K562 (cell line): ENCODE results near the gene RYR1. TPM values are rescaled to one million over a fixed set of nuclear protein-coding genes. Genes with fewer than 3 reads are reported as not detected.

Experiments
- CXXC5 ChIP-seq: fragments of 250-450 bp; sonication (Bioruptor Pico); IDR thresholded peaks from 2 replicates; pipeline ENCODE4 v1.8.0; 2022; ENCODE audit warnings: inconsistent platforms, mild to moderate bottlenecking, moderate library complexity
- RNF2 ChIP-seq: sonication (generic); IDR thresholded peaks from 2 replicates; pipeline ENCODE4 v1.6.1; 2016
- THRAP3 ChIP-seq: fragments of 450-650 bp; IDR thresholded peaks from 2 replicates; pipeline ENCODE4 v1.6.1; 2016; ENCODE audit warnings: mild to moderate bottlenecking, inconsistent platforms, borderline replicate concordance
- TRIM24 ChIP-seq, 2 experiments: fragments of 450-650 bp; IDR thresholded peaks; 2 replicates each; pipeline ENCODE4 v1.6.1; 2016
- ZNF318 ChIP-seq, 2 experiments: fragments of 450-650 bp; IDR thresholded peaks; 2 replicates each; pipeline ENCODE4 v1.6.1; 2016; ENCODE audit warnings: mild to moderate bottlenecking in 2 of 2, borderline replicate concordance in 1 of 2, low read depth in 1 of 2, moderate library complexity in 1 of 2
- ZNF780A ChIP-seq: fragments of 250-450 bp; sonication (Bioruptor Pico); IDR thresholded peaks from 2 replicates; pipeline ENCODE4 v1.5.0; 2021; ENCODE audit warnings: mild to moderate bottlenecking
- polyA plus RNA-seq, 8 experiments: library from polyadenylated mRNA; depleted of rRNA in 4 of 8; stranded (reverse) in 5 of 8; unstranded in 3 of 8; fragments of >200 nt; fragmentation: Nextera tagmentation in 2 of 8; fragmentation: Illumina TruSeq in 1 of 8; extraction: Ambion mirVana in 2 of 8; extraction: Trizol in 1 of 8; gene quantifications; 2 replicates each; pipeline versions ENCODE4 v1.2.1 to v1.2.3, GENCODE V29; 2011 to 2014; ENCODE audit warnings: inconsistent platforms in 1 of 8, missing spikeins in 1 of 8
- total RNA-seq, 7 experiments: library from RNA; depleted of rRNA in 6 of 7; stranded (reverse); fragments of >200 nt in 6 of 7; fragmentation: Illumina TruSeq in 2 of 7; extraction: Trizol in 2 of 7; gene quantifications; 2 replicates each; pipeline versions ENCODE4 v1.2.1 to v1.2.3, GENCODE V29; 2011 to 2021; ENCODE audit warnings: low replicate concordance in 1 of 7
- TF ChIP-seq, protein P1 (sequence below): fragments of 200-800 bp; sonication (Bioruptor generic); IDR thresholded peaks from 2 replicates; pipeline ENCODE4 v1.6.1; 2016; ENCODE audit warnings: missing genetic modification characterization, missing compliant biosample characterization
- TF ChIP-seq, protein P2 (sequence below): IDR thresholded peaks from 2 replicates; pipeline ENCODE4 v1.6.1; 2011; ENCODE audit warnings: borderline replicate concordance, low read depth, mild to moderate bottlenecking, moderate library complexity, low read length; ENCODE audit not compliant: insufficient read depth, poor library complexity, severe bottlenecking
- TF ChIP-seq, protein P3 (sequence below): fragments of 250-450 bp; sonication (Bioruptor Pico); IDR thresholded peaks from 2 replicates; pipeline ENCODE4 v1.8.0; 2021; ENCODE audit warnings: moderate library complexity, mild to moderate bottlenecking, inconsistent platforms

RYR1 gene
- total and polyA plus RNA-seq, 9 of the 15 experiments (the other 6 are each of a cell fraction or from before 2014, with no cell fraction given): 0.11 to 7.4 (median 3.7) TPM

DNA sequence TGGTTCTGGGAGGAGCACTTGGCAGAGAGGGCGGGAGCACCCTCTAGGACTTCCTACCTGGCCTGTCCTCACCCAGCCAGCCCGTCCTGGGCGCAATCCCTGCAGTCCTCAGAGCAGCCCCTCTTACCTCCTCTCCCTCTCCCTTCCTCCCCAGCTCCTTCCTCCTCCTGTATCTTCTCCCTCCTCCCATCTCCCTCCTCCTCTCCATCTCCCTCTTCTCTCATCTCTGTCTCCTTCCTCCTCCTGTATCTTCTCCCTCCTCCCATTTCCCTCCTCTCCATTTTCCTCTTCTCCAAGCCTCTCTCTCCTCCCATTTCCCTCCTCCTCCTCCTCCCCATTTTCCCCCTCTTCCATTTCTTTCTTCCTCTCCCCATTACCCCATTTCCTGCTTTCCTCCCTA lies 89.8 kb downstream of the RYR1 start (continued):
- TF ChIP-seq, protein P1, sequence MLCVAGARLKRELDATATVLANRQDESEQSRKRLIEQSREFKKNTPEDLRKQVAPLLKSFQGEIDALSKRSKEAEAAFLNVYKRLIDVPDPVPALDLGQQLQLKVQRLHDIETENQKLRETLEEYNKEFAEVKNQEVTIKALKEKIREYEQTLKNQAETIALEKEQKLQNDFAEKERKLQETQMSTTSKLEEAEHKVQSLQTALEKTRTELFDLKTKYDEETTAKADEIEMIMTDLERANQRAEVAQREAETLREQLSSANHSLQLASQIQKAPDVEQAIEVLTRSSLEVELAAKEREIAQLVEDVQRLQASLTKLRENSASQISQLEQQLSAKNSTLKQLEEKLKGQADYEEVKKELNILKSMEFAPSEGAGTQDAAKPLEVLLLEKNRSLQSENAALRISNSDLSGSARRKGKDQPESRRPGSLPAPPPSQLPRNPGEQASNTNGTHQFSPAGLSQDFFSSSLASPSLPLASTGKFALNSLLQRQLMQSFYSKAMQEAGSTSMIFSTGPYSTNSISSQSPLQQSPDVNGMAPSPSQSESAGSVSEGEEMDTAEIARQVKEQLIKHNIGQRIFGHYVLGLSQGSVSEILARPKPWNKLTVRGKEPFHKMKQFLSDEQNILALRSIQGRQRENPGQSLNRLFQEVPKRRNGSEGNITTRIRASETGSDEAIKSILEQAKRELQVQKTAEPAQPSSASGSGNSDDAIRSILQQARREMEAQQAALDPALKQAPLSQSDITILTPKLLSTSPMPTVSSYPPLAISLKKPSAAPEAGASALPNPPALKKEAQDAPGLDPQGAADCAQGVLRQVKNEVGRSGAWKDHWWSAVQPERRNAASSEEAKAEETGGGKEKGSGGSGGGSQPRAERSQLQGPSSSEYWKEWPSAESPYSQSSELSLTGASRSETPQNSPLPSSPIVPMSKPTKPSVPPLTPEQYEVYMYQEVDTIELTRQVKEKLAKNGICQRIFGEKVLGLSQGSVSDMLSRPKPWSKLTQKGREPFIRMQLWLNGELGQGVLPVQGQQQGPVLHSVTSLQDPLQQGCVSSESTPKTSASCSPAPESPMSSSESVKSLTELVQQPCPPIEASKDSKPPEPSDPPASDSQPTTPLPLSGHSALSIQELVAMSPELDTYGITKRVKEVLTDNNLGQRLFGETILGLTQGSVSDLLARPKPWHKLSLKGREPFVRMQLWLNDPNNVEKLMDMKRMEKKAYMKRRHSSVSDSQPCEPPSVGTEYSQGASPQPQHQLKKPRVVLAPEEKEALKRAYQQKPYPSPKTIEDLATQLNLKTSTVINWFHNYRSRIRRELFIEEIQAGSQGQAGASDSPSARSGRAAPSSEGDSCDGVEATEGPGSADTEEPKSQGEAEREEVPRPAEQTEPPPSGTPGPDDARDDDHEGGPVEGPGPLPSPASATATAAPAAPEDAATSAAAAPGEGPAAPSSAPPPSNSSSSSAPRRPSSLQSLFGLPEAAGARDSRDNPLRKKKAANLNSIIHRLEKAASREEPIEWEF (CRISPR knock-in tag): no peak
- TF ChIP-seq, protein P2, sequence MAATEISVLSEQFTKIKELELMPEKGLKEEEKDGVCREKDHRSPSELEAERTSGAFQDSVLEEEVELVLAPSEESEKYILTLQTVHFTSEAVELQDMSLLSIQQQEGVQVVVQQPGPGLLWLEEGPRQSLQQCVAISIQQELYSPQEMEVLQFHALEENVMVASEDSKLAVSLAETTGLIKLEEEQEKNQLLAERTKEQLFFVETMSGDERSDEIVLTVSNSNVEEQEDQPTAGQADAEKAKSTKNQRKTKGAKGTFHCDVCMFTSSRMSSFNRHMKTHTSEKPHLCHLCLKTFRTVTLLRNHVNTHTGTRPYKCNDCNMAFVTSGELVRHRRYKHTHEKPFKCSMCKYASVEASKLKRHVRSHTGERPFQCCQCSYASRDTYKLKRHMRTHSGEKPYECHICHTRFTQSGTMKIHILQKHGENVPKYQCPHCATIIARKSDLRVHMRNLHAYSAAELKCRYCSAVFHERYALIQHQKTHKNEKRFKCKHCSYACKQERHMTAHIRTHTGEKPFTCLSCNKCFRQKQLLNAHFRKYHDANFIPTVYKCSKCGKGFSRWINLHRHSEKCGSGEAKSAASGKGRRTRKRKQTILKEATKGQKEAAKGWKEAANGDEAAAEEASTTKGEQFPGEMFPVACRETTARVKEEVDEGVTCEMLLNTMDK: no peak
- TF ChIP-seq ZNF318 (IDR thresholded peaks at IDR 0.05; ENCODE audit: borderline replicate concordance in 1 of 2, low read depth in 1 of 2) (no peak), ZNF780A (CRISPR knock-in tag) (no peak), THRAP3 (no peak), CXXC5 (CRISPR knock-in tag) (no peak), TRIM24 (IDR thresholded peaks at IDR 0.05) (no peak), RNF2 (no peak)
- TF ChIP-seq, protein P3, sequence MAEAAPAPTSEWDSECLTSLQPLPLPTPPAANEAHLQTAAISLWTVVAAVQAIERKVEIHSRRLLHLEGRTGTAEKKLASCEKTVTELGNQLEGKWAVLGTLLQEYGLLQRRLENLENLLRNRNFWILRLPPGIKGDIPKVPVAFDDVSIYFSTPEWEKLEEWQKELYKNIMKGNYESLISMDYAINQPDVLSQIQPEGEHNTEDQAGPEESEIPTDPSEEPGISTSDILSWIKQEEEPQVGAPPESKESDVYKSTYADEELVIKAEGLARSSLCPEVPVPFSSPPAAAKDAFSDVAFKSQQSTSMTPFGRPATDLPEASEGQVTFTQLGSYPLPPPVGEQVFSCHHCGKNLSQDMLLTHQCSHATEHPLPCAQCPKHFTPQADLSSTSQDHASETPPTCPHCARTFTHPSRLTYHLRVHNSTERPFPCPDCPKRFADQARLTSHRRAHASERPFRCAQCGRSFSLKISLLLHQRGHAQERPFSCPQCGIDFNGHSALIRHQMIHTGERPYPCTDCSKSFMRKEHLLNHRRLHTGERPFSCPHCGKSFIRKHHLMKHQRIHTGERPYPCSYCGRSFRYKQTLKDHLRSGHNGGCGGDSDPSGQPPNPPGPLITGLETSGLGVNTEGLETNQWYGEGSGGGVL (CRISPR knock-in tag): no peak
